Stimulated activated CD4-positive, alpha-beta T cell treated with anti-CD3 and anti-CD28 coated beads, Interleukin-4, amount 100 ng/mL, for 48 hours (primary cell): Measurements from ENCODE around the gene SEMA4D.

Source experiments
- DNase-seq, 2 donors: peaks; one replicate each; pipeline ENCODE4 v3.0.0-alpha.2; 2020; ENCODE audit warnings: low read depth in 2 of 2

SEMA4D gene

GRCh38 chr9:89502038-89502601 lies 4.2 kb upstream of the SEMA4D start:
- DNase-seq = no peak

GRCh38 chr9:89501311-89501898 lies 3.5 kb upstream of the SEMA4D start:
- DNase-seq = no peak

GRCh38 chr9:89500008-89500407 lies 2.1 kb upstream of the SEMA4D start:
- DNase-seq = no peak

- DNase-seq = no peak
Observed at GRCh38 chr9:89498852-89499480, 1.1 kb upstream of the SEMA4D start.

- DNase-seq = no peak
Observed at GRCh38 chr9:89497257-89497963, 503 bp downstream of the SEMA4D start.

- no peak for DNase-seq
Observed at GRCh38 chr9:89496645-89497256, 1.2 kb downstream of the SEMA4D start.

- no peak for DNase-seq
Observed at GRCh38 chr9:89495824-89496560, 1.9 kb downstream of the SEMA4D start.

- no peak for DNase-seq
Observed at GRCh38 chr9:89494199-89494598, 3.7 kb downstream of the SEMA4D start.

GRCh38 chr9:89493671-89494070 lies 4.2 kb downstream of the SEMA4D start:
- no peak for DNase-seq

GRCh38 chr9:89493181-89493580 lies 4.7 kb downstream of the SEMA4D start:
- DNase-seq = no peak

- DNase-seq = no peak
Observed at GRCh38 chr9:89492586-89492985, 5.3 kb downstream of the SEMA4D start.

GRCh38 chr9:89491694-89492093 lies 6.2 kb downstream of the SEMA4D start:
- DNase-seq = no peak

GRCh38 chr9:89489548-89490530 lies 8.1 kb downstream of the SEMA4D start:
- no peak for DNase-seq

GRCh38 chr9:89488936-89489335 lies 9.0 kb downstream of the SEMA4D start:
- DNase-seq = no peak

GRCh38 chr9:89488131-89488530 lies 9.8 kb downstream of the SEMA4D start:
- no peak for DNase-seq

GRCh38 chr9:89486681-89487080 lies 11.2 kb downstream of the SEMA4D start:
- DNase-seq = no peak

- DNase-seq = no peak
Observed at GRCh38 chr9:89484475-89485404, 13.2 kb downstream of the SEMA4D start.

GRCh38 chr9:89483592-89484474 lies 14.1 kb downstream of the SEMA4D start:
- peak in 1 of 2 donors; percentile 65 for DNase-seq
